Mesothelial cell of epicardium (in vitro differentiated cells): ENCODE measurements around the gene MANEAL. TPM values are rescaled to one million over a fixed set of nuclear protein-coding genes. Genes with fewer than 3 reads are reported as not detected.
A peak's percentile ranks its signal among the peaks of the same experiment; 100 is the strongest.

Experiments
- DNase-seq, 2 experiments: peaks; one replicate each; pipeline ENCODE4 v3.0.0; 2021; ENCODE audit warnings: low spot score in 2 of 2; ENCODE audit not compliant: unreplicated experiment in 2 of 2
- H3K27ac Mint-ChIP-seq: 2 replicates; pipeline ENCODE4 v1.8.0; 2021; ENCODE audit warnings: mixed read lengths
- H3K27me3 Mint-ChIP-seq: 2 replicates; pipeline ENCODE4 v1.8.0; 2021; ENCODE audit warnings: low read depth, mixed read lengths
- H3K36me3 Mint-ChIP-seq: 2 replicates; pipeline ENCODE4 v1.8.0; 2021; ENCODE audit warnings: mixed read lengths
- H3K4me1 Mint-ChIP-seq: 2 replicates; pipeline ENCODE4 v1.8.0; 2021; ENCODE audit warnings: mixed read lengths
- H3K4me3 Mint-ChIP-seq: 2 replicates; pipeline ENCODE4 v1.8.0; 2021; ENCODE audit warnings: mild to moderate bottlenecking, moderate library complexity, mixed read lengths
- H3K9me3 Mint-ChIP-seq: 2 replicates; pipeline ENCODE4 v1.8.0; 2021; ENCODE audit warnings: mixed read lengths
- total RNA-seq: library from RNA; stranded (reverse); gene quantifications from 3 replicates; pipeline ENCODE4 v1.2.1, GENCODE V29; 2021
- TF ChIP-seq, protein P1 (sequence below): fragments of 200-600 bp; sonication (generic); IDR thresholded peaks from one replicate; pipeline ENCODE4 v1.5.0; 2021; ENCODE audit warnings: antibody characterized with exemption; ENCODE audit not compliant: unreplicated experiment

Gene MANEAL
- total RNA-seq, 1 donor from 2014 or later: 1.8 TPM

DNA sequence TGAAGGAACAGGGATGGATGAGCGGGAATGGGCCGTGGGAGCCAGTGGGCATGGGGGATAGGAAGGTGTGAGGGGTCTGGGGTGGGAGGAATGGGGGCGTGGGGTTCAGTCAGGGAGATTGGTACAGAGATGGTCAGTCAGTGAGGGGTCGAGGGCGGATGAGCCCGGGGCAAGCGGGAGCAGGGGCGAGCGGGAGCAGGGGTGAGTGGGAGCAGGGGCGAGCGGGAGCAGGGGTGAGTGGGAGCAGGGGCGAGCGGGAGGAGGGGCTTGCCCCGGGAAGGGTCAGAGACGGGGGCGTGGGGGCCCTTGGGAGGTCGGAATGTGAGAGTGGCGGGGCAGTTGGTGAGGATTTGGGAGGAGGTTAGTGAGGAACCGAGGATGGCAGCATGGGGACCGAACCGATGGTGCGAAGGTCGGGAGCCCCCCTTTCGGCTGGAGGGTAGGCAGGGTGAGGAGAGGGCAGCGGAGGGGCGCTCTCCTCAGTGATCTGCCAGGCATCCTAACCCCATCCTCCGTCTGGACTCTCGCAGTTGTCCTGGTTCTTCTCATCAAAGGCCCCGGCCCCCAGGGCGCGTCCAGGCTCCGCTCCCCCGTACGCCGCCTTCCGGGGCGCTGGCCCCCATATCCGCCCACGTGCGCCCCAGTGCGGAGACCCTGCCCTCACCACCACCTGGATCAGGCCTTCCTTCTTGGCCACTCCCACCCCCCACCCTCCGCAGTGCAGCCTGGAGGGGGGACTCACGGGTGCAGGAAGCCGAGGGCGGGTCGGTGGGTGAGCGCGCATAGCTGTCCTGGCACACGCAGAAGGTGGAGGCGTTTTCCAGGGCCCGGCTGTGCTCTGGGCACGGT is 40.0 kb upstream of the MANEAL start:
- peak overlapping the region; percentile 51 for H3K4me3 Mint-ChIP-seq

DNA sequence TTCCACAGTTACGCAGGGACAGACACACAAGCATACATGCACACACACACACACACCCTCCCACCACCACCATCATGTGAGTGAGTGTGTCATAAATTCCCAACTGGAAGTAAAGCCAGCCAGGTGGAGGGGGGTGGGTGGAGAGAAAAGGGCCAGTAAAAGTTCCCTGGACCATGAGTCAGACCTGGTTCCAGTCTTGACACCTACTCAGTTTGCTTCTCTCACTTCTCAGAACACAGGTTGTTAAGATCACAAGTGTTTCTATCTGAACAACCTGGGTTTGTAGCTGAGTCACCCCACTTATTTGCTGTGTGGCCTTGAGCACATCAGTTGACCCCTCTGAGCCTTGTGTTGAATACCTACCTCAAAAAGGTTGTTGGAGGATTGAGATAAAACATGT is 38.4 kb upstream of the MANEAL start:
- no peak overlapping the region for H3K4me3 Mint-ChIP-seq
- H3K27ac Mint-ChIP-seq: no peak overlapping the region
- H3K4me1 Mint-ChIP-seq: no peaks in the 10 kb centered on the region
- no peaks in the 10 kb centered on the region for H3K9me3 Mint-ChIP-seq
- TF ChIP-seq, protein P1, sequence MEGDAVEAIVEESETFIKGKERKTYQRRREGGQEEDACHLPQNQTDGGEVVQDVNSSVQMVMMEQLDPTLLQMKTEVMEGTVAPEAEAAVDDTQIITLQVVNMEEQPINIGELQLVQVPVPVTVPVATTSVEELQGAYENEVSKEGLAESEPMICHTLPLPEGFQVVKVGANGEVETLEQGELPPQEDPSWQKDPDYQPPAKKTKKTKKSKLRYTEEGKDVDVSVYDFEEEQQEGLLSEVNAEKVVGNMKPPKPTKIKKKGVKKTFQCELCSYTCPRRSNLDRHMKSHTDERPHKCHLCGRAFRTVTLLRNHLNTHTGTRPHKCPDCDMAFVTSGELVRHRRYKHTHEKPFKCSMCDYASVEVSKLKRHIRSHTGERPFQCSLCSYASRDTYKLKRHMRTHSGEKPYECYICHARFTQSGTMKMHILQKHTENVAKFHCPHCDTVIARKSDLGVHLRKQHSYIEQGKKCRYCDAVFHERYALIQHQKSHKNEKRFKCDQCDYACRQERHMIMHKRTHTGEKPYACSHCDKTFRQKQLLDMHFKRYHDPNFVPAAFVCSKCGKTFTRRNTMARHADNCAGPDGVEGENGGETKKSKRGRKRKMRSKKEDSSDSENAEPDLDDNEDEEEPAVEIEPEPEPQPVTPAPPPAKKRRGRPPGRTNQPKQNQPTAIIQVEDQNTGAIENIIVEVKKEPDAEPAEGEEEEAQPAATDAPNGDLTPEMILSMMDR: no peak
- no peak for DNase-seq
- peaks cover 31% of the 10 kb centered on the region for H3K27me3 Mint-ChIP-seq
- H3K36me3 Mint-ChIP-seq: no peaks in the 10 kb centered on the region

More for the DNA sequence above, 40.0 kb upstream of the MANEAL start:
- Mint-ChIP-seq H3K27me3 (peaks cover 46% of the 10 kb centered on the region), H3K36me3 (no peaks in the 10 kb centered on the region), H3K9me3 (no peaks in the 10 kb centered on the region), H3K27ac (no peak overlapping the region), H3K4me1 (no peaks in the 10 kb centered on the region)
- no peak for DNase-seq
- TF ChIP-seq, protein P1: no peak

DNA sequence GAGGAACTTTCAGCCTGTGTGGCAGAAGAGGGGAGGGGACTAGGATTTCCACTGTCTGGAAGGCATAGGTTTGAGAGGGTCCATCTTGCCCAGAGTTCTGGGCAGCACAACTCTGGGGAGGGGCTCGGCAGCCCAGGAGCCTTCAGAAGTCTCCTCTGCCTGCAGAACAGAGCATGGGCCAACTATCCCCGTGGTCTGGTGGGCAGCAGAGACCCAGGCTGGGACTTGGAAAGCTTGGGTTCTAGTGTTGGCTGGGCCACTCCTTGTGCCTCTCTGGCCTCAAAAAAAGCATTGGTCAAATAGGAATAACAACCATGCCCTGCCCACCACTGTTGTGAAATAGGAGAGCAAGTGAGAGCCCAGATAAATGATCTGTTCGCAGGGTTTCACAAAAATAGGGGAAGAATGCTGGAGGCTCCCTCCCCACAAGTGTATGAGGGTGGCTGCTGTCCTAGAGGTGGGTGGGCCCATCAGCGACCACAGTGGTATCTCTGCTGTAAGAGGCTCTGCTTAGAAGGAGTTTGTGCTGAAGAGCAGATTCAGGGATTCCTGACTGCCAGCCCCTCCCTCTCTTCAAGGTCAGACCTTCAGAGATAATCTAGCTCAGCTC is 37.6 kb upstream of the MANEAL start:
- Mint-ChIP-seq H3K4me1 (no peaks in the 10 kb centered on the region), H3K9me3 (no peaks in the 10 kb centered on the region), H3K4me3 (no peak overlapping the region), H3K27ac (no peak overlapping the region), H3K36me3 (no peaks in the 10 kb centered on the region), H3K27me3 (peaks cover 24% of the 10 kb centered on the region)
- TF ChIP-seq, protein P1: no peak
- no peak for DNase-seq

DNA sequence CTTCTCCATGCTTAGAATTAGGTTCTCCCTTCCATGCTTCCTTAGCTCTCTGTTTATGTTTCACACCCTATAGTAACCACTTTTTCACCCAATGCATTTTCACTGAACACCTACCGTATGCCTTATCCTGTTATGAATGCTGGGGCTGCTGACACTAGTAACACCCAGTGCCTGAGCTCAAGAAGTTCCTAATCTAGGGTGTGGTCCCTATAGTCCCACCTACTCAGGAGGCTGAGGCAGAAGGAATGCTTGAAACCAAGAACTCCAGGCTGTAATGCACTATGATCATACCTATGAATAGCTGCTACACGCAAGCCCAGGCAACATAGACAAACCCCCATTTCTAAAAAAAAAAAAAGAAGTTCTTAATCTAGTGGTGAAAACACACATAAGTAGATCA is 34.2 kb upstream of the MANEAL start:
- TF ChIP-seq, protein P1: no peak
- DNase-seq: no peak
- Mint-ChIP-seq H3K27me3 (peaks cover 34% of the 10 kb centered on the region), H3K9me3 (no peaks in the 10 kb centered on the region), H3K4me1 (no peaks in the 10 kb centered on the region), H3K27ac (no peak overlapping the region), H3K36me3 (no peaks in the 10 kb centered on the region), H3K4me3 (no peak overlapping the region)

DNA sequence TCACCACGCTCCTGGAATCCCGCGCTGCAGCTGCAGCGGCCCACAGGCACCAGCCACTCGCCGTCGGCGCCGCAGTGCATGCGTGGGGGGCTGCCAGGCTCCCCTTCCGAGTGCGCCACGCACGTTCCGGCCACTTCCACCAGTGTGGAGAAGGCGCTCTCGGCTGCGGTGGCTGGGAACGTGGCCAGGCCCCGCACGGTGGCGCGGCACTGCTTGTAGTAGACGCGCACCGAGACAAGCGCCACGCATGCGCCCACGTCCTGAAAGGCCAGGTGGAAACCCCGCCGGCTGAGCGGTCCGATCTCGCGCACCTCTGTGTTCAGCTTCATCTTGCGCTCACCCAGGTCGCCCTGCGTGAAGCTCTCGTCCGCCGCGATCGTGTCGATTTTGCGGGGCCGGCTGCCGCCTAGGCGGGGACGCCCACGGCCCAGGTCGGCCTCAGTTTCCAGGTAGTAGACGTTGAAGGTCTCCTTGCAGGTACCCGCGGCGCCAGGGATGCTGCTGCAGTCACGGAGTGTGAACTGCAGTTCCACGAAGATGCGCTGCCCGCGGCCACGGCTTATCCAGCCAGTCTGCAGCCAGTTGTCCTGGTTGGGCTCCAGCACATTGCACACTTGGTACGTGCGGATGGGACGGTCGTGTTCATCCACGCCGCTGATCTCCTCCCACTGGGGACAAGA is 32.1 kb upstream of the MANEAL start:
- Mint-ChIP-seq H3K36me3 (no peaks in the 10 kb centered on the region), H3K27ac (no peak overlapping the region), H3K27me3 (peaks cover 55% of the 10 kb centered on the region), H3K4me1 (no peaks in the 10 kb centered on the region), H3K9me3 (no peaks in the 10 kb centered on the region), H3K4me3 (no peak overlapping the region)
- TF ChIP-seq, protein P1: no peak
- DNase-seq: no peak
